ENCODE results near the gene ZGPAT.
"Not testable (repeated sequence)": the region's sequence is repeated elsewhere in the genome, so short reads cannot be mapped to it uniquely, and the experiment has no call there.

DNA sequence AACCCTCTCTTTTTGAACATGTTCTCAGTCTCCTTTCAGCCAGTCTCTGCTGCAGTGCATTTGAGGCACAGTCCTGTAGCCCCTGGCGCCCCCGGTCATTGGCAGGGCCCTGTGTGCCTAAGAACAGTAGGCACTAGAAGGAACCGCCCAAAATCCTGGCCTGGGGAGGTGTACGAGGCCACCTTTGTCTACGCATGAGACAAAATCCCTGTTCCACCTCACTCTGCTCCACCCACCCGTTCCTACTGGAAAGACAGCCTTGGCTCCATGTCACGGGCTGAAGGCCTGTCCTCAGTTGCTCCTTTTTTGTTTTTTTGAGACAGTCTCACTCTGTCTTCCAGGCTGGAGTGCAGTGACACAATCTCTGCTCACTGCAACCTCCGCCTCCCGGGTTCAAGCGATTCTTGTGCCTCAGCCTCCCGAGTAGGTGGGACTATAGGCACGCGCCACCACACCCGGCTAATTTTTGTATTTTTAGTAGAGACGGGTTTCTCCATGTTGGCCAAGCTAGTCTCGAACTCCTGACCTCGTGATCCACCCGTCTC lies 22.4 kb downstream of the ZGPAT start:
- TF ChIP-seq, protein P1, sequence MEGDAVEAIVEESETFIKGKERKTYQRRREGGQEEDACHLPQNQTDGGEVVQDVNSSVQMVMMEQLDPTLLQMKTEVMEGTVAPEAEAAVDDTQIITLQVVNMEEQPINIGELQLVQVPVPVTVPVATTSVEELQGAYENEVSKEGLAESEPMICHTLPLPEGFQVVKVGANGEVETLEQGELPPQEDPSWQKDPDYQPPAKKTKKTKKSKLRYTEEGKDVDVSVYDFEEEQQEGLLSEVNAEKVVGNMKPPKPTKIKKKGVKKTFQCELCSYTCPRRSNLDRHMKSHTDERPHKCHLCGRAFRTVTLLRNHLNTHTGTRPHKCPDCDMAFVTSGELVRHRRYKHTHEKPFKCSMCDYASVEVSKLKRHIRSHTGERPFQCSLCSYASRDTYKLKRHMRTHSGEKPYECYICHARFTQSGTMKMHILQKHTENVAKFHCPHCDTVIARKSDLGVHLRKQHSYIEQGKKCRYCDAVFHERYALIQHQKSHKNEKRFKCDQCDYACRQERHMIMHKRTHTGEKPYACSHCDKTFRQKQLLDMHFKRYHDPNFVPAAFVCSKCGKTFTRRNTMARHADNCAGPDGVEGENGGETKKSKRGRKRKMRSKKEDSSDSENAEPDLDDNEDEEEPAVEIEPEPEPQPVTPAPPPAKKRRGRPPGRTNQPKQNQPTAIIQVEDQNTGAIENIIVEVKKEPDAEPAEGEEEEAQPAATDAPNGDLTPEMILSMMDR (IDR thresholded peaks at IDR 0.05; ENCODE audit: low read depth, low read length, poor library complexity, severe bottlenecking) = not testable (repeated sequence)
- not testable (repeated sequence) for TF ChIP-seq EZH2phosphoT487 (IDR thresholded peaks at IDR 0.05; ENCODE audit: borderline replicate concordance, low read length)

Measured in DOHH2 (cell line).